ENCODE data around the gene ASB5.
"Not testable (repeated sequence)": the region's sequence is repeated elsewhere in the genome, so short reads cannot be mapped to it uniquely, and the experiment has no call there.

The ASB5 gene

DNA sequence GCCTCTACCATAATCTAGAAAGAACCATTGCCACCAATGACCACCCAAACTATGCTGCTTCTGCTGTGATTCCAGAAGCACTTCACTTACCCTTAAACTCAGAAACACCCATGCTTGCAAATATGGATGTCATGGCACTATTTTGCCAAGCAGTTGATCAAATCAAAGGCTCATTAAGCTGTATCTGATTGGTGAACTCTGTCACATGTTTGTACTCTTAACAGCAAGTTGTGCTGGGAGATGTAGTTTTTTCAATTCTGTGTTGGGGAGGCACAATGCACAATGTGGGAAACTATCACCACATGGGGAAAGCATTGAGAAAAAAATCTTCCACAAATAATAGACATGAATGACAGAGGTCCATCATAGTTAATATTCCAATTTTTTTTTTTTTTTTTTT, 31.5 kb upstream of the ASB5 start:
- Histone ChIP-seq H3K27me3 (ENCODE audit: insufficient read depth, low read length) (no peaks in the 10 kb centered on the region), H3K36me3 (ENCODE audit: insufficient read depth, low read length) (no peaks in the 10 kb centered on the region), H3K27ac (ENCODE audit: low read depth, low read length, poor library complexity, severe bottlenecking) (no peak overlapping the region), H3K79me2 (ENCODE audit: insufficient read depth, low read length) (no peaks in the 10 kb centered on the region), H3K9ac (ENCODE audit: low read length) (no peak overlapping the region), H3K9me3 (ENCODE audit: low read length) (no peaks in the 10 kb centered on the region), H4K20me1 (ENCODE audit: insufficient read depth, low read length) (no peaks in the 10 kb centered on the region), H3K4me2 (ENCODE audit: low read length) (no peak overlapping the region), H3K4me1 (ENCODE audit: insufficient read depth, low read length, severe bottlenecking) (no peaks in the 10 kb centered on the region), H3F3A (ENCODE audit: insufficient read depth, low read length) (no peaks in the 10 kb centered on the region), H2AFZ (ENCODE audit: low read length) (no peak overlapping the region), H3K4me3 (ENCODE audit: low read depth, low read length, poor library complexity, severe bottlenecking) (no peak overlapping the region), H3K9me2 (ENCODE audit: low read depth, low read length) (no peaks in the 10 kb centered on the region)
- no peak for TF ChIP-seq EZH2 (IDR thresholded peaks at IDR 0.05; ENCODE audit: borderline replicate concordance, low read length)
- TF ChIP-seq, protein P1, sequence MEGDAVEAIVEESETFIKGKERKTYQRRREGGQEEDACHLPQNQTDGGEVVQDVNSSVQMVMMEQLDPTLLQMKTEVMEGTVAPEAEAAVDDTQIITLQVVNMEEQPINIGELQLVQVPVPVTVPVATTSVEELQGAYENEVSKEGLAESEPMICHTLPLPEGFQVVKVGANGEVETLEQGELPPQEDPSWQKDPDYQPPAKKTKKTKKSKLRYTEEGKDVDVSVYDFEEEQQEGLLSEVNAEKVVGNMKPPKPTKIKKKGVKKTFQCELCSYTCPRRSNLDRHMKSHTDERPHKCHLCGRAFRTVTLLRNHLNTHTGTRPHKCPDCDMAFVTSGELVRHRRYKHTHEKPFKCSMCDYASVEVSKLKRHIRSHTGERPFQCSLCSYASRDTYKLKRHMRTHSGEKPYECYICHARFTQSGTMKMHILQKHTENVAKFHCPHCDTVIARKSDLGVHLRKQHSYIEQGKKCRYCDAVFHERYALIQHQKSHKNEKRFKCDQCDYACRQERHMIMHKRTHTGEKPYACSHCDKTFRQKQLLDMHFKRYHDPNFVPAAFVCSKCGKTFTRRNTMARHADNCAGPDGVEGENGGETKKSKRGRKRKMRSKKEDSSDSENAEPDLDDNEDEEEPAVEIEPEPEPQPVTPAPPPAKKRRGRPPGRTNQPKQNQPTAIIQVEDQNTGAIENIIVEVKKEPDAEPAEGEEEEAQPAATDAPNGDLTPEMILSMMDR (IDR thresholded peaks at IDR 0.05; ENCODE audit: low read length), result no peak

DNA sequence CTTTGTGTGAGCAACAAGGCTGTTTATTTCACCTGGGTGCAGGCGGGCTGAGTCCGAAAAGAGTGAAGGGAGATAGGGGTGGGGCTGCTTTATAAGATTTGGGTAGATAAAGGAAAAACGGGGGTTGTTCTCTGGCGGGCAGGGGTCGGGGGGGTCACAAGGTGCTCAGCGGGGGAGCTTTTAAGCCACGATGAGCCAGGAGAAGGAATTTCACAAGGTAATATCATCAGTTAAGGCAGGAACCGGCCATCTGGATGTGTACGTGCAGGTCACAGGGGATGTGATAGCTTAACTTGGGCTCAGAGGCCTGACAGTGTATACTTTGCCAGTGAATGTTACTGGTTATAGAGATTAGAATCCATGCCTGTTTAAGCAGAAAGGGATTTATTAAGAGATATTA, 31.0 kb upstream of the ASB5 start:
- H3K27me3 ChIP-seq (ENCODE audit: insufficient read depth, low read length), result no peaks in the 10 kb centered on the region
- H3K36me3 ChIP-seq (ENCODE audit: insufficient read depth, low read length), result no peaks in the 10 kb centered on the region
- no peaks in the 10 kb centered on the region for H3K79me2 ChIP-seq (ENCODE audit: insufficient read depth, low read length)
- H3K4me3 ChIP-seq (ENCODE audit: low read depth, low read length, poor library complexity, severe bottlenecking), result no peak overlapping the region
- no peaks in the 10 kb centered on the region for H4K20me1 ChIP-seq (ENCODE audit: insufficient read depth, low read length)
- no peaks in the 10 kb centered on the region for H3K4me1 ChIP-seq (ENCODE audit: insufficient read depth, low read length, severe bottlenecking)
- TF ChIP-seq EZH2 (IDR thresholded peaks at IDR 0.05; ENCODE audit: borderline replicate concordance, low read length), result no peak
- TF ChIP-seq, protein P1 (IDR thresholded peaks at IDR 0.05; ENCODE audit: low read length), result no peak
- H2AFZ ChIP-seq (ENCODE audit: low read length), result no peak overlapping the region
- H3K9ac ChIP-seq (ENCODE audit: low read length), result no peak overlapping the region
- H3K9me2 ChIP-seq (ENCODE audit: low read depth, low read length), result no peaks in the 10 kb centered on the region
- no peak overlapping the region for H3K27ac ChIP-seq (ENCODE audit: low read depth, low read length, poor library complexity, severe bottlenecking)
- no peaks in the 10 kb centered on the region for H3F3A ChIP-seq (ENCODE audit: insufficient read depth, low read length)
- no peaks in the 10 kb centered on the region for H3K9me3 ChIP-seq (ENCODE audit: low read length)
- H3K4me2 ChIP-seq (ENCODE audit: low read length), result no peak overlapping the region

DNA sequence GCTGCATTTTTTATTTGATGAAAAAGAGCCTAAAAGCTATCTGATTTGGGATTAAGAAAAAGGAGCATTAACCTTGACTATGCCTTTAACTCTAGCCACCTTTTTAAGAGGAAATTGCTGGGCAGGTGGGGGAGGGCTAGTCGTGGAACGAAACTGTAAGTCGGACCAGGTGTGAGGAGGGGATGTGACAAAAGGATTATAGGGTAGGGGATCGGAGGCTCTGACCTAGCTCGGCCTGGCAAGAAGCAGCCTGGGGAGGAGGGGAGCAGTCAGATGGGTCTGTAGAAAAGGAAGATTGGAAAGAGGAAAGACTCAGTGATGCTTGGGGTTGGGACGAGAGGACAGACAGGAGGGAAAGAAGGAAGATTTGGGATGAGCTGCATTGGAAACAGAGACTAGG, 29.6 kb upstream of the ASB5 start:
- Histone ChIP-seq H4K20me1 (ENCODE audit: insufficient read depth, low read length) (no peaks in the 10 kb centered on the region), H3K9ac (ENCODE audit: low read length) (no peak overlapping the region), H3K36me3 (ENCODE audit: insufficient read depth, low read length) (no peaks in the 10 kb centered on the region), H2AFZ (ENCODE audit: low read length) (no peak overlapping the region), H3K4me3 (ENCODE audit: low read depth, low read length, poor library complexity, severe bottlenecking) (no peak overlapping the region), H3K27ac (ENCODE audit: low read depth, low read length, poor library complexity, severe bottlenecking) (no peak overlapping the region), H3K9me2 (ENCODE audit: low read depth, low read length) (no peaks in the 10 kb centered on the region), H3F3A (ENCODE audit: insufficient read depth, low read length) (no peaks in the 10 kb centered on the region), H3K9me3 (ENCODE audit: low read length) (no peaks in the 10 kb centered on the region), H3K4me2 (ENCODE audit: low read length) (no peak overlapping the region), H3K4me1 (ENCODE audit: insufficient read depth, low read length, severe bottlenecking) (no peaks in the 10 kb centered on the region), H3K79me2 (ENCODE audit: insufficient read depth, low read length) (no peaks in the 10 kb centered on the region), H3K27me3 (ENCODE audit: insufficient read depth, low read length) (no peaks in the 10 kb centered on the region)
- TF ChIP-seq, protein P1 (IDR thresholded peaks at IDR 0.05; ENCODE audit: low read length), result no peak
- no peak for TF ChIP-seq EZH2 (IDR thresholded peaks at IDR 0.05; ENCODE audit: borderline replicate concordance, low read length)

DNA sequence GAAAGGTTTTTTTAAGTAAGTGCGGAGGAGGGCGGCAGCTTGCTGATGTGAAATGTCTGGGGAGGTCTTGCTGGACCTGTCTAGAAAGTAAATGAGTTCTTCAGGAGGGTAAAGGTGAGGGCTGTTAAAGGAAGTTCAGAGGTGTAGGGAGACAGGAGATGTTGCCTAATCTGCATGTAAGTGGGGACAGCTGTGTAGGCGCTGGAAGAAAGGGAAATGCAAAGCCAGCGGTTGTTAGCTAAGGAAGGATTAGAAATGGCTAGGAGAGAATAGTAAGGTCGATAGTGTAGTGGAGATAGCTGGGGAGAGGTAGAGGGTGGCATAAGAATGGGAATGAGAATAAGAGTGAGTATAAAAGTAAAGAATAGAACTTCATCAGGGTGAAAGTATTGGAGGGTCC, 26.9 kb upstream of the ASB5 start:
- not testable (repeated sequence) for H3K36me3 ChIP-seq (ENCODE audit: insufficient read depth, low read length); H3K9ac ChIP-seq (ENCODE audit: low read length); H4K20me1 ChIP-seq (ENCODE audit: insufficient read depth, low read length); H3F3A ChIP-seq (ENCODE audit: insufficient read depth, low read length); H3K9me3 ChIP-seq (ENCODE audit: low read length); H3K4me1 ChIP-seq (ENCODE audit: insufficient read depth, low read length, severe bottlenecking); H3K27ac ChIP-seq (ENCODE audit: low read depth, low read length, poor library complexity, severe bottlenecking); H3K79me2 ChIP-seq (ENCODE audit: insufficient read depth, low read length); H3K9me2 ChIP-seq (ENCODE audit: low read depth, low read length); H2AFZ ChIP-seq (ENCODE audit: low read length); H3K27me3 ChIP-seq (ENCODE audit: insufficient read depth, low read length); H3K4me2 ChIP-seq (ENCODE audit: low read length); H3K4me3 ChIP-seq (ENCODE audit: low read depth, low read length, poor library complexity, severe bottlenecking)
